A549 (cell line): ENCODE results near the gene RAB11FIP4. TPM values are rescaled to one million over a fixed set of nuclear protein-coding genes. Genes with fewer than 3 reads are reported as not detected.

ENCODE experiments used
- ATAC-seq, 2 experiments: fragments of 200-7000 bp in 1 of 2; fragments of >200 bp in 1 of 2; cut with Nextera tagmentation in 1 of 2; cut with Tn5 transposase in 1 of 2; 3 replicates each; pipeline versions ENCODE4 v1.8.0 to v1.9.1; 2018 to 2020; ENCODE audit warnings: mild to moderate bottlenecking in 1 of 2, moderate library complexity in 1 of 2
- CTCF ChIA-PET: fragments of 300-600 bp; sonication (Branson Sonifier 250); formaldehyde crosslinking; extraction: SDS; loops from one replicate; lab custom pipeline; 2021; ENCODE audit warnings: antibody characterized with exemption, inconsistent platforms; lab: Yijun Ruan, JAX
- POLR2A ChIA-PET: fragments of 350-600 bp; formaldehyde crosslinking; extraction: SDS; loops from one replicate; lab custom pipeline; 2021; ENCODE audit warnings: antibody characterized with exemption, inconsistent platforms; lab: Yijun Ruan, JAX
- DNase-seq, 2 experiments: peaks; one replicate each; pipeline versions ENCODE4 v3.0.0 to v3.0.0-alpha.2; 2011 to 2016; ENCODE audit warnings: low read depth in 1 of 2, low spot score in 1 of 2
- FAIRE-seq: peaks from 2 replicates; lab custom pipeline; 2011; peaks lifted over from hg19 to GRCh38; lab: Jason Lieb, UNC
- H3K27ac ChIP-seq, 2 experiments: fragments of >200 bp; sonication (Bioruptor Twin); formaldehyde crosslinking; 3 replicates each; pipeline ENCODE4 v1.5.1; 2016 to 2017
- H3K4me1 ChIP-seq: fragments of >200 bp; sonication (Bioruptor Twin); formaldehyde crosslinking; 3 replicates; pipeline ENCODE4 v1.6.1; 2016
- H3K4me2 ChIP-seq: fragments of >200 bp; sonication (Bioruptor Twin); formaldehyde crosslinking; 3 replicates; pipeline ENCODE4 v1.6.1; 2016
- H3K4me3 ChIP-seq: fragments of >200 bp; sonication (Bioruptor Twin); formaldehyde crosslinking; 3 replicates; pipeline ENCODE4 v1.5.1; 2016
- H3K9me3 ChIP-seq: fragments of >200 bp; sonication (Bioruptor Twin); formaldehyde crosslinking; 3 replicates; pipeline ENCODE4 v1.6.1; 2016
- ATOH8 ChIP-seq: fragments of 250-450 bp; sonication (Bioruptor Pico); IDR thresholded peaks from 2 replicates; pipeline ENCODE4 v1.5.0; 2020; ENCODE audit warnings: low read depth, mild to moderate bottlenecking, moderate library complexity
- BHLHE40 ChIP-seq: IDR thresholded peaks from 2 replicates; pipeline ENCODE4 v1.6.1; 2012; ENCODE audit warnings: low read depth, low read length, inconsistent platforms
- CBX2 ChIP-seq: fragments of 200-600 bp; sonication (generic); IDR thresholded peaks from 2 replicates; pipeline ENCODE4 v1.6.1; 2016; ENCODE audit warnings: low read depth, mild to moderate bottlenecking, borderline replicate concordance
- CEBPB ChIP-seq, 2 experiments: fragments of >200 bp in 1 of 2; sonication (Bioruptor Twin) in 1 of 2; formaldehyde crosslinking in 1 of 2; IDR thresholded peaks; 2 replicates each; pipeline ENCODE4 v1.6.1; 2012 to 2016
- CHD2 ChIP-seq: fragments of 150-350 bp; IDR thresholded peaks from 2 replicates; pipeline ENCODE4 v1.6.1; 2014; ENCODE audit warnings: low read length; ENCODE audit not compliant: partially characterized antibody
- CTCF ChIP-seq: fragments of >200 bp; sonication (Bioruptor Twin); formaldehyde crosslinking; IDR thresholded peaks from 3 replicates; pipeline ENCODE4 v1.5.1; 2016
- EHMT2 ChIP-seq: fragments of 200-600 bp; sonication (generic); IDR thresholded peaks from 2 replicates; pipeline ENCODE4 v1.6.1; 2016; ENCODE audit warnings: antibody characterized with exemption, low read depth, mild to moderate bottlenecking, moderate library complexity
- EP300 ChIP-seq, 2 experiments: fragments of >200 bp; sonication (Bioruptor Twin); formaldehyde crosslinking; IDR thresholded peaks; 2 replicates in 1 of 2; 3 replicates in 1 of 2; pipeline ENCODE4 v1.6.1; 2016 to 2017
- FOSL2 ChIP-seq, 2 experiments: fragments of 450-650 bp in 1 of 2; fragments of >200 bp in 1 of 2; sonication (Bioruptor Twin) in 1 of 2; formaldehyde crosslinking; IDR thresholded peaks; 2 replicates each; pipeline versions ENCODE4 v1.5.0 to v1.6.1; 2016 to 2020; ENCODE audit warnings: mild to moderate bottlenecking in 1 of 2, moderate library complexity in 1 of 2
- FOXS1 ChIP-seq: fragments of 250-450 bp; sonication (Bioruptor Pico); IDR thresholded peaks from 2 replicates; pipeline ENCODE4 v1.5.0; 2020; ENCODE audit warnings: mild to moderate bottlenecking, moderate library complexity
- GATA3 ChIP-seq: IDR thresholded peaks from 2 replicates; pipeline ENCODE4 v1.6.1; 2012; ENCODE audit warnings: borderline replicate concordance
- JUNB ChIP-seq: fragments of >200 bp; sonication (Bioruptor Twin); formaldehyde crosslinking; IDR thresholded peaks from 2 replicates; pipeline ENCODE4 v1.6.1; 2016
- KDM5A ChIP-seq: fragments of 200-600 bp; sonication (generic); IDR thresholded peaks from 2 replicates; pipeline ENCODE4 v1.6.1; 2016; ENCODE audit warnings: antibody characterized with exemption, mild to moderate bottlenecking
- NFE2L2 ChIP-seq: fragments of 150-350 bp; conservative IDR thresholded peaks from 2 replicates; pipeline ENCODE4 v1.6.1; 2014; ENCODE audit warnings: low read length
- NR3C1 ChIP-seq: fragments of >200 bp; sonication (Bioruptor Twin); formaldehyde crosslinking; IDR thresholded peaks from 3 replicates; pipeline ENCODE4 v1.6.1; 2017
- PHF8 ChIP-seq: fragments of 200-600 bp; sonication (generic); IDR thresholded peaks from 2 replicates; pipeline ENCODE4 v1.6.1; 2016; ENCODE audit warnings: low read depth, mild to moderate bottlenecking, antibody characterized with exemption, moderate library complexity, borderline replicate concordance
- RFX5 ChIP-seq: fragments of 450-650 bp; IDR thresholded peaks from 2 replicates; pipeline ENCODE4 v1.7.1; 2014; ENCODE audit warnings: antibody characterized with exemption, mild to moderate bottlenecking, moderate library complexity
- SMC3 ChIP-seq: fragments of >200 bp; sonication (Bioruptor Twin); formaldehyde crosslinking; IDR thresholded peaks from 3 replicates; pipeline ENCODE4 v1.6.1; 2018; ENCODE audit warnings: inconsistent platforms
- SREBF2 ChIP-seq: fragments of 450-650 bp; IDR thresholded peaks from 2 replicates; pipeline ENCODE4 v1.6.1; 2014; ENCODE audit warnings: mild to moderate bottlenecking, moderate library complexity
- TP53 ChIP-seq: fragments of 250-450 bp; sonication (Bioruptor Pico); IDR thresholded peaks from 2 replicates; pipeline ENCODE4 v1.5.0; 2021; ENCODE audit warnings: mild to moderate bottlenecking, moderate library complexity
- WGBS: methylation state at CpG from one replicate; pipeline ENCODE4 v1.1.6; 2017; ENCODE audit errors: missing lambda C conversion rate; 5-methylcytosine and 5-hydroxymethylcytosine counted together
- polyA plus RNA-seq, 4 experiments: library from polyadenylated mRNA; depleted of rRNA in 3 of 4; stranded (reverse); fragments of >200 nt; fragmentation: RNase III in 1 of 4; extraction: RNeasy Plus Mini Kit Qiagen cat#74134 plus additional on column Dnase treatment in 1 of 4; gene quantifications; 2 replicates in 3 of 4; 3 replicates in 1 of 4; pipeline ENCODE4 v1.2.3, GENCODE V29; 2011 to 2017
- TF ChIP-seq, protein P1 (sequence below): IDR thresholded peaks from 2 replicates; pipeline ENCODE4 v1.6.1; 2012
- TF ChIP-seq, protein P2 (sequence below): IDR thresholded peaks from 2 replicates; pipeline ENCODE4 v1.6.1; 2012

The RAB11FIP4 gene
- polyA plus RNA-seq, 2 of the 4 experiments (the other 2 are of a cell fraction): 1.9 to 3.5 TPM

DNA sequence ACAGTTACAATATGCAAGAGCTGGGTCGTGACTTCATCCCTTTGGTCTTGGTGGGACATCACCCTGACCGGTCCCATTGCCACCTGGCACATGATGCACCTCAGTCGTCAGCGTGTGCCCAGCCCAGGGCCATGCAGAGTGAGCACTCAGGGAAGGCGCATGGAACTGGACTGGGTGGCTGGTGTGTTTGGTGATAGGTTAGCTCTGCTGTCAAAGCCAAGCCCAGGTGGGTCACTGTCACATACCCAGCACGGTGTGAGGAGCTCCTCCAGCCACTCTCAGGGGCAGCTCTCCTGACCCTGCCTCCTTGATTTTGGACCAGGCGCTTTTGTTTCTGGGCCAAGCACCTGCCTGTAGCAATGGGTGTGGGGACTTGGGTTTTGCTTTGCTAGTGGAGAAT is 180.9 kb downstream of the RAB11FIP4 start:
- ATAC-seq: no peak; a peak in 1 of 6 replicates
- Histone ChIP-seq H3K4me3 (no peak overlapping the region), H3K4me1 (peaks cover 11% of the 10 kb centered on the region), H3K4me2 (no peak overlapping the region), H3K27ac (no peak overlapping the region), H3K9me3 (no peaks in the 10 kb centered on the region)
- 85% methylated on average over 7 of the region's 7 CpGs for WGBS
- CTCF ChIA-PET: interaction anchor here (0.7 to 4.7 kb wide), 4 partner anchors 9 to 270 kb away, joined by 3 to 30 read pairs (median 12); no protein-coding TSS in a partner anchor
- FAIRE-seq: no peak
- no peak for DNase-seq
- TF ChIP-seq TP53 (CRISPR knock-in tag) (no peak), CEBPB (IDR thresholded peaks at IDR 0.05) (no peak), NR3C1 (no peak), BHLHE40 (no peak), GATA3 (no peak), CTCF (no peak), SMC3 (no peak), FOSL2 (IDR thresholded peaks at IDR 0.05) (no peak), FOSL2 (CRISPR knock-in tag; IDR thresholded peaks at IDR 0.05) (no peak)
- TF ChIP-seq, protein P1, sequence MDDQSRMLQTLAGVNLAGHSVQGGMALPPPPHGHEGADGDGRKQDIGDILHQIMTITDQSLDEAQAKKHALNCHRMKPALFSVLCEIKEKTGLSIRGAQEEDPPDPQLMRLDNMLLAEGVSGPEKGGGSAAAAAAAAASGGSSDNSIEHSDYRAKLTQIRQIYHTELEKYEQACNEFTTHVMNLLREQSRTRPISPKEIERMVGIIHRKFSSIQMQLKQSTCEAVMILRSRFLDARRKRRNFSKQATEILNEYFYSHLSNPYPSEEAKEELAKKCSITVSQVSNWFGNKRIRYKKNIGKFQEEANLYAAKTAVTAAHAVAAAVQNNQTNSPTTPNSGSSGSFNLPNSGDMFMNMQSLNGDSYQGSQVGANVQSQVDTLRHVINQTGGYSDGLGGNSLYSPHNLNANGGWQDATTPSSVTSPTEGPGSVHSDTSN: no peak
- POLR2A ChIA-PET: interaction anchor here (1.0 kb wide), 1 partner anchor 329 kb away, joined by 3 read pairs; the partner anchor contains the start of gene UTP6

DNA sequence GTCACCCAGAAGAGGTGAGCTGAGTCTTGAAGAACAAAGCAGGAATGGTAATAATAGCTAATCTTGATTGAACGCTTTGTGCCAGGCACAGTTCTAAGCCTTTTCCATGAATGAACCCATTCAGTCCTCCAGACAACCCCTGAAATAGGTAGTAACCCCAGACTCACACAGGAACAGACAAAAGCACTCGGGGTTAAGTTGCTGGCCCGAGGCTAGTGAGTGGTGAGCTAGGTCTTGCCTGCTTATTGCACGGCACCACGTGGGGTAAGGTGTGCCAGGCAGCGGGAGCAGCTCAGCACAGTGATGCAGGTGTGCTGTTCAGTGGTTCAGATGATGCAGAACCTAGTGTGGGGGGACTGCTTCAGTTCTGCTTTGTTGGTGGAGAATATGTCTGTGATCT is 181.6 kb downstream of the RAB11FIP4 start:
- Histone ChIP-seq H3K27ac (no peak overlapping the region), H3K4me2 (no peak overlapping the region), H3K4me1 (peaks cover 11% of the 10 kb centered on the region), H3K4me3 (no peak overlapping the region), H3K9me3 (no peaks in the 10 kb centered on the region)
- ATAC-seq (no peak), FAIRE-seq (no peak), DNase-seq (no peak)
- ChIA-PET POLR2A (interaction anchor here (1.0 kb wide), 1 partner anchor 328 kb away, joined by 3 read pairs; the partner anchor contains the start of gene UTP6), CTCF (interaction anchor here (0.6 to 4.7 kb wide), 8 partner anchors 9 to 1363 kb away, joined by 3 to 30 read pairs (median 5); no protein-coding TSS in a partner anchor)
- WGBS: 83% methylated on average over 6 of the region's 6 CpGs
- TF ChIP-seq CHD2: no peak
- TF ChIP-seq FOXS1 (CRISPR knock-in tag): no peak
- TF ChIP-seq ATOH8: no peak
- TF ChIP-seq FOSL2 (IDR thresholded peaks at IDR 0.05): no peak
- no peak for TF ChIP-seq FOSL2 (CRISPR knock-in tag; IDR thresholded peaks at IDR 0.05)
- TF ChIP-seq KDM5A: no peak
- no peak for TF ChIP-seq JUNB
- no peak for TF ChIP-seq PHF8
- TF ChIP-seq TP53 (CRISPR knock-in tag): no peak
- TF ChIP-seq CBX2: no peak
- no peak for TF ChIP-seq SMC3
- TF ChIP-seq SREBF2: no peak
- no peak for TF ChIP-seq BHLHE40
- no peak for TF ChIP-seq NFE2L2
- TF ChIP-seq RFX5: no peak

DNA sequence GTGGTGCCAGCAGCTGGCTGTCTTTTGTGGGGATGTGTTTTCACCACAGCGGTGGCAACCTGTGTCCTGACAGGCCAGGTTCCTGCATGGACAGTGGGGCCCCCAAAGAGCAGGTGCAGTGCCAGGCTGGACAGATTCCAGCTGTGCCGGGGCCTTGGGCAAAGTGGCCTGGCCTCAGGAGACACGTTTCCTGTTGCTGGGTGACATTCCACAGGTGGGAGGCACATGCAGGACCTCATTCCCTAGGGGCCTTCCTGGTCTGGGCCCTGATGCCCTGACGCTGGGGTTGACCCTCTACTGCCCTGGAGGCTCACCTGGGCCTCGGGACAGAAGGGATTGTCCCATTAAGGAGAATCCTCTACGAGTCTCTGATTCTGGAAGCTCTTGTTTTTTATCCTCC is 182.4 kb downstream of the RAB11FIP4 start:
- ChIA-PET CTCF (interaction anchor here (0.9 to 4.7 kb wide), 10 partner anchors 8 to 273 kb away, joined by 3 to 30 read pairs (median 4); no protein-coding TSS in a partner anchor), POLR2A (no interaction called here)
- WGBS: 89% methylated on average over 6 of the region's 6 CpGs
- peaks cover 11% of the 10 kb centered on the region for H3K4me1 ChIP-seq
- H3K27ac ChIP-seq: no peak overlapping the region
- H3K4me3 ChIP-seq: no peak overlapping the region
- no peak for FAIRE-seq
- TF ChIP-seq, protein P2, sequence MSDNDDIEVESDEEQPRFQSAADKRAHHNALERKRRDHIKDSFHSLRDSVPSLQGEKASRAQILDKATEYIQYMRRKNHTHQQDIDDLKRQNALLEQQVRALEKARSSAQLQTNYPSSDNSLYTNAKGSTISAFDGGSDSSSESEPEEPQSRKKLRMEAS: no peak
- TF ChIP-seq RFX5 (no peak), EHMT2 (no peak), CHD2 (no peak), EP300 (IDR thresholded peaks at IDR 0.05) (no peak)
- no peak overlapping the region for H3K4me2 ChIP-seq
- DNase-seq: no peak
- H3K9me3 ChIP-seq: no peaks in the 10 kb centered on the region
- ATAC-seq: no peak
